Neural progenitor cell (in vitro differentiated cells): ENCODE data around the gene AHSG. TPM values are rescaled to one million over a fixed set of nuclear protein-coding genes. Genes with fewer than 3 reads are reported as not detected.

ENCODE experiments used
- DNase-seq: peaks from one replicate; pipeline ENCODE4 v3.0.0-alpha.2; 2016; ENCODE audit warnings: low spot score
- H2AFZ ChIP-seq: fragments of 200-600 bp; sonication (generic); replicated peaks from 2 replicates; pipeline ENCODE4 v1.6.1; 2016; ENCODE audit warnings: antibody characterized with exemption
- H3F3A ChIP-seq: fragments of 200-600 bp; sonication (generic); 2 replicates; pipeline ENCODE4 v1.6.1; 2016; ENCODE audit warnings: antibody characterized with exemption, low read depth
- H3K27ac ChIP-seq: fragments of 200-600 bp; sonication (generic); 2 replicates; pipeline ENCODE4 v1.5.1; 2016; ENCODE audit warnings: mild to moderate bottlenecking
- H3K27me3 ChIP-seq: fragments of 200-600 bp; sonication (generic); 2 replicates; pipeline ENCODE4 v1.6.1; 2016; ENCODE audit warnings: mild to moderate bottlenecking, moderate library complexity
- H3K36me3 ChIP-seq: fragments of 200-600 bp; sonication (generic); 2 replicates; pipeline ENCODE4 v1.5.1; 2016
- H3K4me1 ChIP-seq: fragments of 200-600 bp; sonication (generic); 2 replicates; pipeline ENCODE4 v1.6.1; 2016; ENCODE audit warnings: mixed run types
- H3K4me2 ChIP-seq: fragments of 200-600 bp; sonication (generic); 2 replicates; pipeline ENCODE4 v1.6.1; 2016
- H3K4me3 ChIP-seq: fragments of 200-600 bp; sonication (generic); 2 replicates; pipeline ENCODE4 v1.5.1; 2016
- H3K79me2 ChIP-seq: fragments of 200-600 bp; sonication (generic); 2 replicates; pipeline ENCODE4 v1.6.1; 2016; ENCODE audit warnings: low read depth
- H3K9ac ChIP-seq: fragments of 200-600 bp; sonication (generic); 2 replicates; pipeline ENCODE4 v1.6.1; 2016
- H3K9me3 ChIP-seq: fragments of 200-600 bp; sonication (generic); 2 replicates; pipeline ENCODE4 v1.5.1; 2016; ENCODE audit warnings: low read depth
- H4K20me1 ChIP-seq: fragments of 200-600 bp; sonication (generic); 2 replicates; pipeline ENCODE4 v1.6.1; 2016; ENCODE audit warnings: low read depth
- H3K27ac Mint-ChIP-seq: 3 replicates; pipeline ENCODE4 v1.8.0; 2021; ENCODE audit warnings: mixed read lengths
- H3K27me3 Mint-ChIP-seq: 2 replicates; pipeline ENCODE4 v1.8.0; 2022; ENCODE audit warnings: low read depth, mild to moderate bottlenecking, inconsistent platforms, moderate library complexity, mixed read lengths; ENCODE audit not compliant: insufficient read depth
- H3K36me3 Mint-ChIP-seq: 3 replicates; pipeline ENCODE4 v1.8.0; 2021; ENCODE audit warnings: mixed read lengths
- H3K4me1 Mint-ChIP-seq: 3 replicates; pipeline ENCODE4 v1.8.0; 2021; ENCODE audit warnings: mixed read lengths
- H3K4me3 Mint-ChIP-seq: 3 replicates; pipeline ENCODE4 v1.8.0; 2021; ENCODE audit warnings: mild to moderate bottlenecking, moderate library complexity, mixed read lengths
- H3K9me3 Mint-ChIP-seq: 3 replicates; pipeline ENCODE4 v1.8.0; 2020; ENCODE audit warnings: mixed read lengths
- EZH2 ChIP-seq: fragments of 200-600 bp; sonication (generic); IDR thresholded peaks from 2 replicates; pipeline ENCODE4 v1.6.1; 2017; ENCODE audit warnings: antibody characterized with exemption, mild to moderate bottlenecking, moderate library complexity
- EZH2phosphoT487 ChIP-seq: fragments of 200-600 bp; sonication (generic); IDR thresholded peaks from 2 replicates; pipeline ENCODE4 v1.6.1; 2017; ENCODE audit warnings: antibody characterized with exemption
- total RNA-seq: library from RNA; depleted of rRNA; stranded (reverse); fragments of >200 nt; gene quantifications from 2 replicates; pipeline ENCODE4 v1.2.3, GENCODE V29; 2015; ENCODE audit warnings: low replicate concordance
- TF ChIP-seq, protein P1 (sequence below): fragments of 200-600 bp; sonication (generic); IDR thresholded peaks from 2 replicates; pipeline ENCODE4 v1.5.1; 2017; ENCODE audit warnings: antibody characterized with exemption, mild to moderate bottlenecking

Gene AHSG
- total RNA-seq, 1 donor from 2014 or later: not detected

DNA sequence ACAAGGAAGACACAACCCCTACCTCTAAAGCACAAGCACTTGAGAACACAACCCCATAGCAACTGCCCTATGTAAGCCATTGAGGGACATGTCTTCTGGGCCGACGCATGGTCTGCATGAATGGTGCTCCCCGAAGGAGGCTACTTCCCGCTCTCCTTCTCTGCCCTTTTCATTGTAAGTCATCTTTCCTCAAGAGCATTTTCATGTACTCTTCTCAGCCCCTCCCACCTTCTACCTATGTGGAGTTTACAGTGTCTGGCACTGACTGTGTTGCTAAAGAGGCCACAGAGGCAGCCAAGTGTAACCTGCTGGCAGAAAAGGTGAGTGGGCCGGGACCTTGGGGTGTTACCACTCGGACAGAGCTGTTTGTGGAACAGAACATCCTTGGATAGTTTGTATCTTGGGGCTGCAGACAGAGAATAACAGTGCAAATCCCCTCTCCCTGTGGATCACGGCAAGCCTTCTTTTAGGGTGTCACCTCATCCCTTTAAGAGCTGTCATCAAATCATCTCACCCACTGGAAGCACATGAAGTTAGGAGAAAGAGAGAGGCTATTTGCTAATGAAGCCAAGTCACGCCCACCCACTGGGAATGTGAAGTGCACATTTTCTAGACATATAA lies 5.6 kb downstream of the AHSG start:
- H3K9me3 ChIP-seq: no peaks in the 10 kb centered on the region
- H3K4me1 ChIP-seq: no peaks in the 10 kb centered on the region
- no peaks in the 10 kb centered on the region for H3K36me3 Mint-ChIP-seq
- H3K27ac ChIP-seq: no peak overlapping the region
- peaks cover 26% of the 10 kb centered on the region for H3K27me3 ChIP-seq
- DNase-seq: no peak
- H3K4me1 Mint-ChIP-seq: peaks cover 3% of the 10 kb centered on the region
- H3K4me3 Mint-ChIP-seq: no peak overlapping the region
- no peak overlapping the region for H3K4me2 ChIP-seq
- peaks cover 10% of the 10 kb centered on the region for H3K27me3 Mint-ChIP-seq
- H3F3A ChIP-seq: peaks cover 3% of the 10 kb centered on the region
- H3K9me3 Mint-ChIP-seq: no peaks in the 10 kb centered on the region
- H3K9ac ChIP-seq: no peak overlapping the region
- H3K27ac Mint-ChIP-seq: no peak overlapping the region
- H3K79me2 ChIP-seq: no peaks in the 10 kb centered on the region
- H2AFZ ChIP-seq: no peak overlapping the region
- H4K20me1 ChIP-seq: no peaks in the 10 kb centered on the region
- H3K36me3 ChIP-seq: no peaks in the 10 kb centered on the region
- TF ChIP-seq, protein P1, sequence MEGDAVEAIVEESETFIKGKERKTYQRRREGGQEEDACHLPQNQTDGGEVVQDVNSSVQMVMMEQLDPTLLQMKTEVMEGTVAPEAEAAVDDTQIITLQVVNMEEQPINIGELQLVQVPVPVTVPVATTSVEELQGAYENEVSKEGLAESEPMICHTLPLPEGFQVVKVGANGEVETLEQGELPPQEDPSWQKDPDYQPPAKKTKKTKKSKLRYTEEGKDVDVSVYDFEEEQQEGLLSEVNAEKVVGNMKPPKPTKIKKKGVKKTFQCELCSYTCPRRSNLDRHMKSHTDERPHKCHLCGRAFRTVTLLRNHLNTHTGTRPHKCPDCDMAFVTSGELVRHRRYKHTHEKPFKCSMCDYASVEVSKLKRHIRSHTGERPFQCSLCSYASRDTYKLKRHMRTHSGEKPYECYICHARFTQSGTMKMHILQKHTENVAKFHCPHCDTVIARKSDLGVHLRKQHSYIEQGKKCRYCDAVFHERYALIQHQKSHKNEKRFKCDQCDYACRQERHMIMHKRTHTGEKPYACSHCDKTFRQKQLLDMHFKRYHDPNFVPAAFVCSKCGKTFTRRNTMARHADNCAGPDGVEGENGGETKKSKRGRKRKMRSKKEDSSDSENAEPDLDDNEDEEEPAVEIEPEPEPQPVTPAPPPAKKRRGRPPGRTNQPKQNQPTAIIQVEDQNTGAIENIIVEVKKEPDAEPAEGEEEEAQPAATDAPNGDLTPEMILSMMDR: no peak
- TF ChIP-seq EZH2 (no peak), EZH2phosphoT487 (no peak)
- no peak overlapping the region for H3K4me3 ChIP-seq

DNA sequence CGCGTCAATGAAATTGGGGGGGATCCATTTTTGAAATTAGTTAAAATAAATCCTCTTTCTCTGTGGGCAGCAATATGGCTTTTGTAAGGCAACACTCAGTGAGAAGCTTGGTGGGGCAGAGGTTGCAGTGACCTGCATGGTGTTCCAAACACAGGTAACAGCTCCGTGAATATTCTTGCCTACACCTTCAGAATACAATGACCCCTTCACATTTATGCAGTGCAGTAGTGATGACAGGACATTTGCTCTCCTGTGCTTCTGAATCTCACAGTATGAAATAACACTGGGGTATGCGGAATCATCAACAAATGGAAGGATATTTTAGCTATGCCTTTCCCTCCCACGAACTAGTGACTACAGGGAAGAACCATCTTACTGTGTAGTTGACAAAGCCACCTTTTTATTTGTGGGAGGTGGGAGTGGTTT lies 6.9 kb downstream of the AHSG start:
- no peaks in the 10 kb centered on the region for H3K36me3 Mint-ChIP-seq
- H2AFZ ChIP-seq: no peak overlapping the region
- H3K4me1 Mint-ChIP-seq: peaks cover 3% of the 10 kb centered on the region
- TF ChIP-seq EZH2: no peak
- TF ChIP-seq EZH2phosphoT487: no peak
- TF ChIP-seq, protein P1: no peak
- no peaks in the 10 kb centered on the region for H3K36me3 ChIP-seq
- no peak for DNase-seq
- no peak overlapping the region for H3K4me2 ChIP-seq
- no peaks in the 10 kb centered on the region for H4K20me1 ChIP-seq
- H3K79me2 ChIP-seq: no peaks in the 10 kb centered on the region
- peaks cover 10% of the 10 kb centered on the region for H3K27me3 Mint-ChIP-seq
- H3K9me3 Mint-ChIP-seq: no peaks in the 10 kb centered on the region
- H3K27ac ChIP-seq: no peak overlapping the region
- no peaks in the 10 kb centered on the region for H3K4me1 ChIP-seq
- H3K27me3 ChIP-seq: peaks cover 24% of the 10 kb centered on the region
- no peak overlapping the region for H3K4me3 ChIP-seq
- H3K9ac ChIP-seq: no peak overlapping the region
- H3K4me3 Mint-ChIP-seq: no peak overlapping the region
- peaks cover 3% of the 10 kb centered on the region for H3F3A ChIP-seq
- no peak overlapping the region for H3K27ac Mint-ChIP-seq
- no peaks in the 10 kb centered on the region for H3K9me3 ChIP-seq

DNA sequence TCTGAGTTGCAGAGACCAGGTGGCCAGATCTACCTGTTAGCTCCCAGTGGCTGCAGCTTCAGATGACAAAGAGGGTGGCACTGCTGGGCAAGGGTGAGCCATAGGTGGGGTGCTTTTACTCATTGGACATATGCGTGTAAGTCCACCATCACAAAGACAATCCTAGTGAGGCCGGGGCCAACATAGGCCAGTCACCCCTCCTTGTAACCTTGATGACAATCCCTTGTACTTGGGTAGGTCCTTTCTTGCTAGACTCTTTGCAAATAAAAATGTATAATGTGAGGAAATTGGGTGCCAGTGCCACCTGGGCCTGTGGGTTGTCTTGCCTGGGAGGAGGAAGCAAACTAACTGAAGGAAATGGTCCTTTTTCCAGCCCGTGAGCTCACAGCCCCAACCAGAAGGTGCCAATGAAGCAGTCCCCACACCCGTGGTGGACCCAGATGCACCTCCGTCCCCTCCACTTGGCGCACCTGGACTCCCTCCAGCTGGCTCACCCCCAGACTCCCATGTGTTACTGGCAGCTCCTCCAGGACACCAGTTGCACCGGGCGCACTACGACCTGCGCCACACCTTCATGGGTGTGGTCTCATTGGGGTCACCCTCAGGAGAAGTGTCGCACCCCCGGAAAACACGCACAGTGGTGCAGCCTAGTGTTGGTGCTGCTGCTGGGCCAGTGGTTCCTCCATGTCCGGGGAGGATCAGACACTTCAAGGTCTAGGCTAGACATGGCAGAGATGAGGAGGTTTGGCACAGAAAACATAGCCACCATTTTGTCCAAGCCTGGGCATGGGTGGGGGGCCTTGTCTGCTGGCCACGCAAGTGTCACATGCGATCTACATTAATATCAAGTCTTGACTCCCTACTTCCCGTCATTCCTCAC lies 7.6 kb downstream of the AHSG start:
- H3K9me3 ChIP-seq: no peaks in the 10 kb centered on the region
- no peak overlapping the region for H3K9ac ChIP-seq
- Mint-ChIP-seq H3K4me3 (no peak overlapping the region), H3K4me1 (no peaks in the 10 kb centered on the region), H3K9me3 (no peaks in the 10 kb centered on the region), H3K36me3 (no peaks in the 10 kb centered on the region), H3K27me3 (peaks cover 10% of the 10 kb centered on the region), H3K27ac (no peak overlapping the region)
- H4K20me1 ChIP-seq: no peaks in the 10 kb centered on the region
- H3K4me2 ChIP-seq: no peak overlapping the region
- TF ChIP-seq, protein P1: no peak
- TF ChIP-seq EZH2: no peak
- no peak for TF ChIP-seq EZH2phosphoT487
- H3K79me2 ChIP-seq: no peaks in the 10 kb centered on the region
- no peak overlapping the region for H3K4me3 ChIP-seq
- no peaks in the 10 kb centered on the region for H3K4me1 ChIP-seq
- DNase-seq: no peak
- H2AFZ ChIP-seq: no peak overlapping the region
- no peaks in the 10 kb centered on the region for H3K36me3 ChIP-seq
- H3K27me3 ChIP-seq: peaks cover 24% of the 10 kb centered on the region
- peaks cover 1% of the 10 kb centered on the region for H3F3A ChIP-seq
- no peak overlapping the region for H3K27ac ChIP-seq
